DMS53 treated with DMSO at 0.1 percent for 48 hours (cell line): ENCODE measurements around the gene CDK13.
"Not testable (repeated sequence)": the region's sequence is repeated elsewhere in the genome, so short reads cannot be mapped to it uniquely, and the experiment has no call there.

Experiments
- DNase-seq: peaks from one replicate; lab custom pipeline; 2025; ENCODE audit not compliant: unreplicated experiment; lab: John Stamatoyannopoulos, UW

CDK13 gene

DNA sequence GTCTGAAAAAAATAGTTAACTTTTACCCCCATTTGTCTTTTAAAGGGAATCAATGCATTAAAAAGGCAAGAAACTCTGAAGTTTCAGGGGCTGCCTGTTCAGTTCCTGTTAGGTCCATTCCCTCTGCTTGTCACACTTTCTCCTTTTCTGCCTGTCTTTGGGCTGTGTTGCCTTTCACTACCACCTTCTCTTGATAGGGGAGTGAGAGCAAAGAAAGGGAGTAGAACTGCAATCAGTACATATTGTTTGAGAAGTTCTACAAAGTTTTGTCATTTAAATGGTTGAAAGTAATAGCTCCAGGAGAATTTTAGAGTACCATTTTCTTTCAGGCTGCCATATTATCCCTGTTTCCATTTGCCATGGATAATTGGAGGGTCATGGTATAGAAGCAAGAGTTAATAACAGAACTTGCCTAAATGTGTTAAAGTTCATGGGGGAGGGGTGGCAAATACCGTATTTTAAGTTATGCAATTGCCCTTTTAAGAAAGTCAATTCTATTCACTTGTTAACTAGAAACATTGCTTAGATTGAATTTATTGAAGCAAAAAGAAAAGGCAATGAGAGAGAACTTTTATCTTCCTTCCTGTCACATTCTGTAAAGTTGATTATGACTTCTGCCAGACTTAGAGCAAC lies 145.8 kb downstream of the CDK13 start:
- DNase-seq = no peak

GRCh38 chr7:40097728-40098127 lies 147.7 kb downstream of the CDK13 start:
- DNase-seq = no peak

DNA sequence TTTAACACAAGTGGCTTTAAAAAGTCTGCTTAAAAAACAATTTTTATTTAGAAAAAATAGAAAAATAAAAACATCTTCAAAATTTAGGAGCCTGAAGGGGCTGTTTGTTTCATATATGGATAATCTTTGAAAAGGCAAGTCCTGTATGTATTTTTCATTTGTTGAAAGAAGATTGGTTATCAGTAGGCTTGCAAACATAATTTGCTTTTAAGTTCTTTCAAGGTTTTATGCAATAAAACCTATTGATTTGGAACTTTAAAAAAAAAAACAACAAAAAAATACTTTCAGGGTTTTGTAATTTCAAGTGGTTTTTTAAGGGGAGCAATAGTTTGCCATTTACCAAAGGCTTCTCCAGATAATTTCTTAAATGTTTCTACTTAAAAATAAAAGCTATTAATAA lies 148.8 kb downstream of the CDK13 start:
- DNase-seq = no peak

- no peak for DNase-seq
These were observed 149.8 kb downstream of the CDK13 start for GRCh38 chr7:40099837-40100236.

GRCh38 chr7:40101201-40101600 lies 151.1 kb downstream of the CDK13 start:
- DNase-seq = no peak

DNA sequence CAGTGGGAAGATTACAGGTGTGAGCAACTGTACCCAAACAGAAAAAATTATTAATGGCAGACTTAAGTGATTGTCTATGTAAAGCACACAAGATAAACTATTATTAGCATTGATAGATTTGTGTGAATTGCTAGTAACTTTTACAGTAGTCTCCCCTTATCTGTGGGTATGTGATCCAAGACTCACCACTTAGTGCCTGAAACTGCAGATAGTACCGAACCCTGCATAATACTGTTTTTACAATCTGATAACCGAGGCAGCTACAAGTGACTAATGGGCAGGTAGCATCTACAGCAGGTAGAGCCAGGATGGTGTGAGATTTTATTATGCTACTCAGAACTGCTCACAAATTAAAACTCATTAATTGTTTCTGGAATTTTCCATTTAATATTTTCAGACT lies 152.8 kb downstream of the CDK13 start:
- no peak for DNase-seq

DNA sequence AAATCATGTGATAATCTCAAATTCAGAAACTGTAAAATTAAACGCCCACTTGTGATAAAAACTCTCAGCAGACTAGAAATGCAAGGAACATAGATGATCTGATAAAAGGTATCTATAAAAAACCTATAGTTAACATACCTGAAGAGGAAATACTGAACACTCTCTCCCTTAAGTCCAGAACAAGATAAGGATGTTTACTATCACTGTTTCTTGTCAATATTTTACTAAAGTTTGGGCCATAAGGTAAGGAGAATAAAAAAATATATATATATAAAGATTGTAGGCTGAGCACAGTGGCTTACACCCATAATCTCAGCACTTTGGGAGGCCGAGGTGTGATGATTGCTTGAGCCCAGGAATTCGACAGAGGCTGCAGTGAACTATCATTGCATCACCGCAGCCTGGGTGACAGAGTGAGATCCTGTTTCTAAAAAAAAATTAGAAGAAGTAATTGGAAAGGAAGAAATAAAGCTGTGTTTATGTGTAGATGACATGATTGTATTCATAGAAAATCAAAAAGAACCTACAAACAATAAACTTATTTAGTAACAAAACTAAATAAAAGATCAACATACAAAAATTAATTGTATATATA lies 155.9 kb downstream of the CDK13 start:
- DNase-seq = no peak

DNA sequence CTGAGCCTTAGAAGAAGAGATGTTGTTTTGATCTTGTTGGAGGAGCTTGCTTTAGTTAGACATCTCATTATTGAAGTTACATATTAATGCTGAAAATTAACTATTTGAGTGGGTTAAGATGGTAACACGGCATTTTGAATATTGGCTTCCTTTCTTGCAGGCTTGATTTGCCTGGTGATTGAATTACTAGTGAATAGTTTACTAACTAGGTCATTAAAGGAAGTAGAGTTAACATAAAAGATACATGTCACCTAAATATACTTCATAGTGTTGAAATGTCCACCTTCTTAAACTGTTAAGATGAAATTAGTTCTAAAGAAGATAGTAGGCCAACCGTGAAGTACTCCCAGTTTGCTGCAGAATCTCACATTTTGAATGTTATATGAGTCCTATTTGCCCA lies 165.9 kb downstream of the CDK13 start:
- no peak for DNase-seq

DNA sequence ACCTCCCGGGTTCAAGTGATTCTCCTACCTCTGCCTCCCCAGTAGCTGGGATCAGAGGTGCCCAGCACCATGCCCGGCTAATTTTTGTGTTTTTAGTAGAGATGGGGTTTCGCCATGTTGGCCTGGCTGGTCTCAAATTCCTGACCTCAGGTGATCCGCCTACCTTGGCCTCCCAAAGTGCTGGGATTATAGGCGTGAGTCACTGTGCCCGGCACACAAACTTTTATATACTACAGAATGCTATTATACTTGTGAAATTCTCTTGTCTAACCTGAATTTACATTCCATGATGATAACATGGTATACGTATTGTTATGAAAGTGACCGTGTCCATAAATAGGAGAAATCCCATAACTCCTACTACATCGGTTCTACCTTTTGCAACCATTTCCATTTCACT lies 167.1 kb downstream of the CDK13 start:
- not testable (repeated sequence) for DNase-seq

DNA sequence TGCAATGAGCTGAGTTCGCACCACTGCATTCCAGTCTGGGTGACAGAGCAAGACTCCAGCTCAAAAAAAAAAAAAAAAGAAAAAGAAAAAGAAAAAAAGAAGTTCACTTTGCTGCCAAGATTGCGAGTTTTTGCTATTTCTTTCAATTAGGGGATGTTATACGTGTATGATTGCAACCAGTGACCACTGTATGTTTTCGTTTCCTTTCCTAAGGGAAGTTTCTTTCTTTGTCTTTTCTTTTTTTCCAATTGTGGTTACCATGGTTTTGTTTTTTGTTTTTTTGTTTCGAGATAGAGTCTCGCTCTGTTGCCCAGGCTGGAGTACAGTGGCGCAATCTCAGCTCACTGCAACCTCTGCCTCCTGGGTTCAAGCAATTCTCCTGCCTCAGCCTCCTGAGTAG lies 168.1 kb downstream of the CDK13 start:
- not testable (repeated sequence) for DNase-seq

GRCh38 chr7:40120020-40120419 lies 170.0 kb downstream of the CDK13 start:
- DNase-seq = no peak

DNA sequence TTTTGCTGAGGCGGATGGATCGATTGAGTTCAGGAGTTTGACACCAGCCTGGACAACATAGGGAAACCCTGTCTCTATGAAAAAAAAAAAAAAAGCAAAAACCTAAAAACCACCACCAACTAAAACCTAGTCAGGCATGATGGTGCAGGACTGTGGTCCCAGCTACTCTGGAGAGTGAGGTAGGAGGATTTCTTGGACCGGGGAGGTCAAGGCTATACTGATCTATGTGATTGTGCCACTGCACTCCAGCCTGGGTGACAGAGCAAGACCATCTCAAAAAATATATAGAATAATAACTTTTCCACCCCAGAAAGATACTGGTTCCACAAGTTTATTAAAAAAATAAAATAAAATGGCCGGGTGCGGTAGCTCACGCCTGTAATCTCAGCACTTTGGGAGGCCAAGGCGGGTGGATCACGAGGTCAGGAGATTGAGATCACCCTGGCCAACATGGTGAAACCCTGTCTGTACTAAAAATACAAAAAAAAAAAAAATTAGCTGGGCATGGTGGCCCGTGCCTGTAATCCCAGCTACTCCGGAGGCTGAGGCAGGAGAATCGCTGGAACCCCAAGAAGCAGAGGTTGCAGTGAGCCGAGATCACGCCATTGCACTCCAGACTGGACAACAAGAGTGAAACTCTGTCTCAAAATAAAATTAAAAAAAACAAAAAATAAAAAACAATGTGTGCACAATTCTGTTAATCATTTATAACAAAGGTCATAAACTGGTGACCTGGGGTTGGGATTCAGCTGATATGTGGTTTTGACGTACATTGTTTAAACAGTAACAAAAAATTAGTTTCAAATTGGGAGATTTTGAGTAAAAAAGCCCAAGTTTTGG lies 172.3 kb downstream of the CDK13 start:
- not testable (repeated sequence) for DNase-seq

DNA sequence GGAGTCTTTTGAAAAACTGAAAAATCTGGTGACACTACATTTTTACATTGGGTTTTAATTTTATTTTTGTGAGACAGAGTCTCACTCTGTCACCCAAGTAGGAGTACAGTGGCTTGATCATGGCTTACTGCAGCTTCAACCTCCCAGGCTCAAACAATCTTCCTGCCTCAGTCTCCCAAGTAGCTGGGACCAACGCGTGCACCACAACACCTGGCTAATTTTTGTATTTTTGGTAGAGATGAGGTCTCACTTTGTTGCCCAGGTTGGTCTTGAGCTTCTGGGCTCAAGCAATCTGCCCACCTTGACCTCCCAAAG lies 172.8 kb downstream of the CDK13 start:
- no peak for DNase-seq

DNA sequence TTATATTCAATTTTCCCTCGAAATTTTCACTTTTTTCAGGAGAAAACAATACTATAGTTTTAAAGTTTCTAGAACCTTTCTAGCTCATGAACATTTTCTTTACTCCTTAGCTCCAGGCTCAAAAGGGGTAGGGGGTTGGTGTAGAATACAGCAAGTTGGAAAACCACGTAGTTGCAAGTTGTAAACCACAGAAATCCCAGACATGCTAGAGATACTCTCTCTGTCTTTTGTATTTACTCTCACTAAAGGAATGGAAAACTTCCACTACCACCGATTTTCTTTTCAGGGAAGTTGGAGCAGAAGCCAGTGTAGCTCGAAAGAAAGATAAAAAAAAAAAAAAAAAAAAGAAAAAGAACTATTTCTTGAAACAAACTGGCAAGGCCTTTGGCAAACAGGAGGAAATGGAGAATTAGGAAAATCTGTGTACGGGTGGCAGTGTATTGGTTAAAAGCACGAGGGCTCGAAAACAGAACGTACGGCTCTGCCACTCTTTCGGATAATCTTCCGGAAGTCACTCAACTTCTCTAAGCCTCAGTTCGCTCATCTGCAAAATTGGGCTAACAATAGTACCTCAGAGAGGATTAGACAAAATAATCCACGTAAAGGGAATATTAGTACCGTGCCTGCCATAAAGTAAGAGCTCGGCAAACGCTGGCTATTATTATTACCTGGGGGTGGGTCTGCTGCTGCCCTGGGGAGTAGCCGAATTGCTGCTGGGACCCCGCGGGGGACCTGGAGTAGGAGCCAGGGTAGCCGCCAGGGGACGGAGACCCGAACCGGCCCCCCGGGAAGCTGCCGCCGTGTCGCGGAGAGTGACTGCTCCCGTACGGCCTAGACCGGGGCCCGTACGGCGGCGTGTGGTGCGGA lies 183.7 kb downstream of the CDK13 start:
- peak; percentile 47 for DNase-seq

DNA sequence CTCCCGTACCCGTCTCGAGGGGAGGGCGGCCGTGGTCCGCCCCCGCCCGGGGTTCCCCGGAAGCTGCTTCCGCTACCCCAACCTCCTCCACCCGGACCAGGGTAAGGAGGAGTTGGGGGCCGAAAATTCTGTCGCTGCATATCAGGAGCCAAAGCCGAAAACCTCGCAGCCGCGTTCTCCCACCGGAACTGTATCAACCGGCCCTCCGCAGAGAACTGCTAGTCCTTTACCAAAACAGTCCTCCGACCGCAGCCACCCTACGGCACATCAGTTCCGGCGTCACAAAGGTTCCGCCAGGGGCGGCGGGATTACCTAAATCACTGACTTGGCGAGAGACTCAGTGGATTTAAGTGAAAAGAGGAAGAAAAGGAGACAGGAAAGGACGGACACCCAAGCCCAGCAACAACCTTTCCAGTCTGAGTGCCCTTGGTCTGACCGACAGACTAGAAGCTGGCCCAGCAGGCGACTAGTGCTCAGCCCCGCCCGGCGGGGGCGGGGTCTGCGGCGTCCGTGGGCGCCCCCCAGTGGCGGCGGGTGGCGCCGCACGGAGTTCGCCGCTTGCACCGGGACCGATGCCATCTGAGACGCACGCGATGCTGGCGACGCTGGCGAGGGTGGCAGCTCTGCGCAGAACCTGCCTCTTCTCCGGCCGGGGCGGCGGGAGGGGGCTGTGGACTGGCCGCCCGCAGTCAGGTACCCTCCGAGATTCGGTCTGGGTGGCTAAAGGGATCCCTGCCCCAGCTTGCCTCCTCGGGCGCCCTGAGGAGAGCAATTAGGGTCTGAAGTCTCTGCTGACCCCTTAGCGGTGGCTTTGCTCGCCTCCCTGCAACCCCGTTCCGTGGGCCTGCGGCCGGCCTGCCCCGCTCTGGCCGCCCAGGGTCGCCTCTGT lies 184.6 kb downstream of the CDK13 start, which contains the start of the genes MPLKIP and SUGCT:
MPLKIP (minus strand) TSS at position 195 of the 889 bp plus-strand sequence; CDS start at position 140, 55 bp downstream.
SUGCT (plus strand) TSS at position 578 of the 889 bp plus-strand sequence.
- DNase-seq = peak; percentile 66

DNA sequence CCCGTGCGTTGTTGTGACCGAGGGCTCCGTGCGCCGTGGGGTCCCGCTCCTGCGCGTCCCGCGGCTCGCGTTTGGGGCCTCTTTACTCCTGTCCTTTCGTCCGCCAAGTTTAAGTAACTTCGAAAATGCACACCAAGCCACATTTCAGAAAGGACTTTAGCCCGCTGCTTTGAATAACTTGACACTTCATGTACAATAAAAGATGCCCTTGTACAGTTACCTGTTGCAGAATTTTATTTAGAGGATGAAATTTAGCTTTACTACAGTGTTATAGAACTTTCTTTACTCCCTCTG lies 185.2 kb downstream of the CDK13 start:
- no peak for DNase-seq

- DNase-seq = no peak
These were observed 187.5 kb downstream of the CDK13 start for GRCh38 chr7:40137563-40137962.

DNA sequence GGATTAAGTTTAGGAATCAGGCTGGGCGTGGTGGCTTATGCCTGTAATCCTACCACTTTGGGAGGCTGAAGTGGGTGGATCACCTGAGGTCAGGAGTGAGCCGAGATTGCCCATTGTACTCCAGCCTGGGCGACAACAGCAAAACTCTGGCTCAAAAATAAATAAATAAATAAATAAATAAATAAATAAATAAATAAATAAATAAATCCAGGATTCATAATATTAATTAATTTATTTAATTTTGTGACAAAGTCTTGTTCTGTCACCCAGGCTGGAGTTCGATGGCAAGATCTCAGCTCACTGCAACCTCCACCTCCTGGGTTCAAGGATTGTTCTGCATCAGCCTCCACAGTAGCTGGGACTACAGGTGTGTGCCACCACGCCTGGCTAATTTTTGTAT lies 188.9 kb downstream of the CDK13 start:
- DNase-seq = no peak

- DNase-seq = not testable (repeated sequence)
These were observed 189.8 kb downstream of the CDK13 start for GRCh38 chr7:40139891-40140290.

DNA sequence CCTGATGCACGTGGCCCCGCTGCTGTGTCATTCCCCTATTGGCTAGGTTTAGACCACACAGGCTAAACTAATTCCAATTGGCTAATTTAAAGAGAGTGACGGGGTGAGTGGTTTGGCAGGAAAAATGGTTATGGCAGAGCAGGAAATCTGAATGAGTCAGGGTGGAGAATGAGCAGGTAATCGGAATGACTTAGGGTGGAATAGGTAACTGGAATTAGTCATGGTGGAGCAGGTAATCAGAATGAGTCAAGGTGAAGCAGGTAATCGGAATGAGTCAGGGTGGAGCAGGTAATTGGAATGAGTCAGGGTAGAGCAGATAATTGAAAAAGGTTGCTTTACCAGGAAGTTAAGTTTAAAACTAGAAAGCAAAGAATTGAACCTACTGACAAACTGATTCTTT lies 191.9 kb downstream of the CDK13 start:
- not testable (repeated sequence) for DNase-seq
